H1 (cell line): ENCODE data around the gene KCNN1. TPM values are rescaled to one million over a fixed set of nuclear protein-coding genes. Genes with fewer than 3 reads are reported as not detected.

ENCODE experiments used
- RBBP5 ChIP-seq: IDR thresholded peaks from 2 replicates; pipeline ENCODE4 v1.7.1; 2012; ENCODE audit warnings: low read depth, mild to moderate bottlenecking, inconsistent platforms, low read length, moderate library complexity, borderline replicate concordance
- polyA plus RNA-seq, 7 experiments: library from polyadenylated mRNA; depleted of rRNA in 3 of 7; stranded (reverse) in 5 of 7; unstranded in 2 of 7; fragments of >200 nt in 5 of 7; fragments of 200-250 nt in 2 of 7; gene quantifications; 1 replicate in 5 of 7; 2 replicates in 1 of 7; 4 replicates in 1 of 7; pipeline versions ENCODE4 v1.2.1 to v1.2.3, GENCODE V29; 2011 to 2013; ENCODE audit warnings: missing spikeins in 2 of 7, mixed read lengths in 2 of 7
- total RNA-seq: library from RNA; stranded (reverse); fragmentation: NEBNext Ultra II Directional; extraction: Animal tissue kit (Norgen Biotek cat#: 25700); gene quantifications from 2 replicates; pipeline ENCODE4 v1.2.1, GENCODE V29; 2021

KCNN1 gene
- total and polyA plus RNA-seq, 2 of the 8 experiments (the other 6 are each of a cell fraction or from before 2014, with no cell fraction given) = 11.0 to 12.5 TPM

DNA sequence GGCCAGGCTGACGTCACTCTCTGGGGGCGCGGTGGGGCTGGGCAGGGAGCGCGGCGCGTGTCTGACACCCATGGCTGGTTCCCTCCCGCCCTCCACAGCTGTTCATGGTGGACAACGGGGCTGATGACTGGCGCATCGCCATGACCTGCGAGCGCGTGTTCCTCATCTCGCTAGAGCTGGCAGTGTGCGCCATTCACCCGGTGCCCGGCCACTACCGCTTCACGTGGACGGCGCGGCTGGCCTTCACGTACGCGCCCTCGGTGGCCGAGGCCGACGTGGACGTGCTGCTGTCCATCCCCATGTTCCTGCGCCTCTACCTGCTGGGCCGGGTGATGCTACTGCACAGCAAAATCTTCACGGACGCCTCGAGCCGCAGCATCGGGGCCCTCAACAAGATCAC lies 14.7 kb downstream of the KCNN1 start (continued):
- no peak for TF ChIP-seq RBBP5
